GM18873 (cell line): ENCODE measurements around the gene GLIPR1.
"Not testable (repeated sequence)": the region's sequence is repeated elsewhere in the genome, so short reads cannot be mapped to it uniquely, and the experiment has no call there.

Experiments
- ATAC-seq: cut with Tn5 transposase; IDR thresholded peaks from one replicate; pipeline ENCODE4 v1.9.1; 2021; ENCODE audit warnings: mild to moderate bottlenecking, moderate library complexity, moderate number of reproducible peaks; ENCODE audit not compliant: unreplicated experiment, low FRiP score

GLIPR1 gene

DNA sequence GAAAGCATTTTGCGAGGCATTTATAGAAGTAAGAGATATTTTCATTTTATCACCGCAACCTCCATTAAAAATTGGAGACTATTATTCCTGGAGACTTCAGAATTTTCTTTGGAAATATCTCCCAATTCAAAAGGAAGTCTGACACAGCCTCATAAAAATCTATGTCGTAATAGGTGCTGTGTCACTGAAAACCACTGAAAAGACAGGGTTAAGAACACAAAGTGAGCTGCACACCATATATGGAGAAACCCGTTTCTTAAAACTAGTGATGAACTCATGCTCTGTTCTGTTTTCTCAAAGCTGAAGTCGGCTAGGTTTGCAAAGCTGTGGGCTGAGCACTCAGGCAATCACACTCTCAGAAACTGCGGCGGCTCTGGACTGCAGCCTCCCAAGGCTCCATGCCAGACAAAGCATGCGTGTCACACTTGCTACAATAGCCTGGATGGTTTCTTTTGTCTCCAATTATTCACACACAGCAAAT lies at the start of gene GLIPR1:
Gene GLIPR1 (plus strand): TSS at position 287 of the 481 bp plus-strand sequence. CDS start 126 bp downstream, at position 413.
- peak; percentile 91 for ATAC-seq

DNA sequence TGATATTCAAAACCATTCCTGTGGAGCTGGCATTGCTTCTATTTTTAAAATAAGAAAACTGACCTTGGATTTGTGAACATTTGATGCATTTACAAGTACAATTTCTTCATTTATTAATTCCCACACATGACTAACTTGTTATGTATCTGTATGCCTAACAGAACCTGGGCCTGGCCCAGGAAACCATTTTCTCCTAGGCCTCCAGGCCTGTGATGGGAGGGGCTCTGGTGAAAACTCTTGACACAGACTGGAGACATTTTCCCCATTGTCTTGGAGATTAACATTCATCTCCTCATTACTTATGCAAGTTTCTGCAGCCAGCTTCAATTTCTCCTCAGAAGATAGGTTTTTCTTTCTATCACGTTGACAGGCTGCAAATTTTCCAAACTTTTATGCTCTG lies 47.6 kb upstream of the GLIPR1 start:
- no peak for ATAC-seq

DNA sequence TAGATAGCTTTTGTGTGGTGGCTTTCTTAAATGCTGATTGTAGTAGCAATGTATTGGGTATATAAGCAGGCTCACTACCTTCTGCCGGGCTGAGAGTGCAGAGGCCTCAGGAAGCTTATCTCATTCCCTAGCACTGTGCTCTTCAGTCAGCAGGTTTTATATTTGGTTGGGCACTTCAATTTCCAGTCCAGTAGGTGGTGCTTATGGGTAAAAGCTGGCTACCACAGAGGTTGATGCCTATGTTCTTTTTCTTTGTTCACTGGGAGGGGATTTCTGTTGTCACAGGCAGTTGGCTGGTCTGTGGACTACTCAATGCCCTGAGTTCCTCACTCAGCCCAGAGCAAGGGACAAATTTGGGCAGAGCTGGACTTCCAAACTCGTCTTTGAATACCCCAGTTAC lies 43.0 kb upstream of the GLIPR1 start:
- ATAC-seq, result peak; percentile 66

DNA sequence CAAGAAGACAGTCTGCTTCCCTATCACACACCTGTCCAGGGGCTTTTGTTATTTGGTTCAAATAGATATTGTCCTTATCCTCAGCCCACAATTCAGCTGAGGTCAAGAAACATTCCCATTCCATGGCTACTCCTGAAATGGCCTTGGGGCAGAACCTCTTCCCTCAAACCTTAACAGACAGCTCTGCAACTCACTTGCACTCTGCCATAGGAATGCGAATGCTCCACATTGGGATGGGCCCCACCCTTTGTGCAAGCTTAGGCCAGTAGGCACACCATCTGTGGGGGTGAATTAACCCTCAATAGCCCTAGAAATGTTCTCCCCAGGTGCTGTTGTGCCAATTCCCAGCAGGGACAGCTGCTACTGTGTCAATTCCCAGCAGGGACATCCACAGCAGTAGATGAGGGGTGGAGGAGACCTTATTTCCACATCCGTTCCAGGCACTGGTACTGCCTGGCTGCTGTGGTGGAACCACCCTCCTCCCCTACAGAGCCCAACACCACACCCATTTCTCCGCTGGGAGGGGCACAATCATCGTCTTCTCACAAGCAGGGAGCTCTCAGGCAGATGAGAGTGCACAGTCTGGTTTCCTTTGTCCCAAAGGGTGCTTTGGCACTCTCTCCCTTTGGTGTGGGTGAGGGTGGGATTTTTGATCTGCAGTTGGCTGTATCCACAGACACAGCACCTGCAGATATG lies 42.3 kb upstream of the GLIPR1 start:
- ATAC-seq, result no peak

DNA sequence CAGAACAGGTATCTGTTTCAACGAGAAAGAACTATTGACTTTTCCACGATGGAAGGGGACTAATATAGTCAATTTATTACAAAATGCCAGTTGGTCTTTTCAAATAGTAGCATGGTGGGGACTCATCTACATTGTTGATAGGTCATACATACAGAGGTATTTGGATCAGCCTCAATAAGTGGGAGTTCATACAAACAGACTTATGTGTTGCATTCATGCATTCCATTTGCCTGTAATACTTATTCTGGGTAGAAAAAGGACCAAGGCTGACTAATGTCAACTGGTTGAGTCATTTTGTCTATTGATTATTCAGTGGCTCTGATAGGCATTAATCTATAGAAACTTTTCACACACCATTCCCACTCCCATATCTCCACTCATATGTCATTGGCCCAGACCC lies 41.5 kb upstream of the GLIPR1 start:
- ATAC-seq, result no peak

DNA sequence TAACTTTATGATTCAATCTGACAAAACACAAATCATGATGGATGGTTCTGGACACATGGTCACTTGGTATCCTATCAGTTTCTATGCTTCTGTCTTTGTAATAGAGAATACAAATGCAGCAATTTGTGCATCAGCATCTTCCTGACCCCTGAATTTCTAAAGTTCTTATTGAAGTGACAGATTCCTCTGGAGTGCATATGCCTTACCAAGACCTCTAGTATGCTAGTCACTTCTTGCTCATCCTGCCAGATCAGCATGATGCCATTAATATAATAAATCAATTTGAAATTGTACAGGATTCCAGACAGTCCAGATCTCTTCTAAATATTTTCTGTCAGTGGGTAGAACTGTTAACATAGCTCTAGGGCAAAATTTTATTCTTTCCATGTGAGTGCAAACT lies 40.6 kb upstream of the GLIPR1 start:
- no peak for ATAC-seq

DNA sequence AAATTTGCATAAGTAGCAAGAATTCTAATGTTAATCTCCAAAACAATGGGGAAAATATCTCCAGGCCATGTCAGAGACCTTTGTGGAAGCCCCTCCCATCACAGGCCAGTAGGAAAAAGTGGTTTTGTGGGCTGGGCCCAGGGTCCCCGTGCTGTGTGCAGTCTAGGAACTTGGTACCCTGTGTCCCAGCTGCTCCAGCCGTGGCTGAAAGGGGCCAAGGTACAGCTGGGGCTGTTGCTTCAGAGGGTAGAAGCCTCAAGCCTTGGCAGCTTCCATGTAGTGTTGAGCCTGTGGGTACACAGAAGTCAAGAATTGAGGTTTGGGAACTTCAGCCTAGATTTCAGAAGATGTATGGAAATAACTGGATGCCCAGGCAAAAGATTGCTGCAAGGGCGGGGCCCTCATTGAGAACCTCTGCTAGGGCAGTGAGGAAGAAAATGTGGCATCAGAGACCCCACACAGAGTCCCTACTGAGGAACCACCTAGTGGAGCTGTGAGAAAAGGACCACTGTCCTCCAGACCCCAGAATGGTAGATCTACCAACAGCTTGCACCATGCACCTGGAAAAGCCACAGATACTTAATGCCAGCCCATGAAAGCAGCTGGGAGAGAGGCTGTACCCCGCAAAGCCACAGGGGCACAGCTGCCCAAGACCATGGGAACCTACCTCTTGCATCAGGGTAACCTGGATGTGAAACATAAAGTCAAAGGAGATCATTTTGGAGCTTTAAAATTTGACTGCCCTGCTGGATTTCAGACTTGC lies 38.7 kb upstream of the GLIPR1 start:
- not testable (repeated sequence) for ATAC-seq

DNA sequence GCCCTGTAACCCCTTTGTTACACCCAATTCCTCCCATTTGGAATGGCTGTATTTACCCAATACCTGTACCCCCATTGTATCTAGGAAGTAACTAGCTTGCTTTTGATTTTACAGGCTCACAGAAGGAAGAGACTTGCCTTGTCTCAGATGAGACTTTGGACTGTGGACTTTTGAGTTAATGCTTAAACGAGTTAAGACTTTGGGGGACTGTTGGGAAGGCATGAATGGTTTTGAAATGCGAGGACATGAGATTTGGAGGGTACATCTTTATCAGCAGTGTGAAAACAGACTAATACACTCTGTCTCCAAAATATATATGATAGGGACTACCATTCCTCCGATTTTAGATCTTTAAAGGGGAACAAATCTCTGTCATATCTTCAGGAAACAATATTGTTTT lies 38.1 kb upstream of the GLIPR1 start:
- not testable (repeated sequence) for ATAC-seq

DNA sequence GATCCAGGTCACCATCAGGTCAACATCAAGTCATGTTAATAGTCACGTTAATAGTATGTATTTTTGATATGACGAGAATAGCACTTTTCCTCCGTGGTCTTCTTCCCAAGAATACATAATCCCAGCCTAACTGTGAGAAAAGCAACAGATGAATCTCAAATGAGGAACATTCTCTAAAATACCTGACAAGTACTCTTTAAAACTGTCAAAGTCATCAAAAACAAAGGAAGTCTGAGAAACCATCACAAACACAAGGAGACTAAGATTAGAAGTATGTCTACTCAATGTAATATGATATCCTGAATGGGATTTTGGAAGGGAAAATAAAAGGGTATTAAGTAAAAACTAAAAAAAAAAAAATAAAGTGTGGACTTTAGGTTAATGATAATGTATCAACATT lies 36.8 kb upstream of the GLIPR1 start:
- no peak for ATAC-seq

DNA sequence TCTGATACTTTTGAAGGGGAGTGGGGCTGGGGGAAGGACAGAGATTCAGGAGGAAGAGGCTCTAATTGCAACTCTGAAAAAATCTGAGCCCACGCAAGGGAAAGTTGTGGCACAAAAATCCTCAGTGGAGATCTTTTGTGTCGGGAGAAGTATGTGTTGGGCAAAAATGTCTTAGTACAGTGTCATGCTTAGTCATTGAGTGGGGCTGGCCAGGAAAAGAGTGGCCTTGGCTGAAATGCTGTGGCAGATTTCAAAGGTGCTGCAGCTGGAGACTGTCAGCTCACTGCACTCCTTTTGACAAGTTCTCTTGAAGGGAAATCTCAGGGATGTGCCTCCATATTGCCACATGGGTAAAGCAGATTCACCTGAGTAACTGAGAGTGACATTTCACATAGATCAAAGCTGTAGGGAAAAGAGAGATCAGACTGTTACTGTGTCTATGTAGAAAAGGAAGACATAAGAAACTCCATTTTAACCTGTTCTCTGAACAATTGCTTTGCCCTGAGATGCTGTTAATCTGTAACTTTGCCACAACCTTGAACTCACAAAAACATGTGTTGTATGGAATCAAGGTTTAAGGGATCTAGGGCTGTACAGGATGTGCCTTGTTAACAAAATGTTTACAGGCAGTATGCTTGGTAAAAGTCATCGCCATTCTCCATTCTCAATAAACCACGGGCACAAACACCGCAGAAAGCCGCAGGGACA lies 36.0 kb upstream of the GLIPR1 start:
- no peak for ATAC-seq

DNA sequence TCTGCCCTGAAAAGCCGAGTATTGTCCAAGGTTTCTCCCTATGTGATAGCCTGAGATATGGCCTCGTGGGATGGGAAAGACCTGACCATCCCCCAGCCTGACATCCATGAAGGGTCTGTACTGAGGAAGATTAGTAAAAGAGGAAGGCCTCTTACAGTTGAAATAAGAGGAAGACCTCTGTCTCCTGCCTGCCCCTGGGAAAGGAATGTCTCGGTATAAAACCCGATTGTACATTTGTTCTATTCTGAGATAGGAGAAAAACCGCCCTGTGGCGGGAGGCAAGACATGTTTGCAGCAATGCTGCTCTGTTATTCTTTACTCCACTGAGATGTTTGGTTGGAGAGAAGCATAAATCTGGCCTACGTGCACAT lies 35.4 kb upstream of the GLIPR1 start:
- not testable (repeated sequence) for ATAC-seq

DNA sequence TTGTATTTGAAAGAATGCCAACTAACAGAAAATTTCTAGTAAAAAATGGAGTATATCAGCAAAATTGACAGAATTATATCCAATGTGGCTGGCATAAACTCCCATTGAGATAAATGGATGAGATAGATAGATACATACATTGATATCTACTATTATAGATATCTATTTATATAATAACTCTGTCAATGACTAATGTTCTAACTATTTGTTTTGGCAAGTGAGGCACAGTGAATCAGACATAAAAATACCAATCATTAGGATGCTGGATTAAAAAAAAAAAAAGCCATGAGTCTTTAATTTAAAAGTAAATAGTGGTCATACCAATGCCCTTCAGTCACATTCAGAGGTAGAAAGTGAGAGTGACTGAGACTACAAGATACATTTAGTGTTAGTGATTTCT lies 33.7 kb upstream of the GLIPR1 start:
- ATAC-seq, result no peak

DNA sequence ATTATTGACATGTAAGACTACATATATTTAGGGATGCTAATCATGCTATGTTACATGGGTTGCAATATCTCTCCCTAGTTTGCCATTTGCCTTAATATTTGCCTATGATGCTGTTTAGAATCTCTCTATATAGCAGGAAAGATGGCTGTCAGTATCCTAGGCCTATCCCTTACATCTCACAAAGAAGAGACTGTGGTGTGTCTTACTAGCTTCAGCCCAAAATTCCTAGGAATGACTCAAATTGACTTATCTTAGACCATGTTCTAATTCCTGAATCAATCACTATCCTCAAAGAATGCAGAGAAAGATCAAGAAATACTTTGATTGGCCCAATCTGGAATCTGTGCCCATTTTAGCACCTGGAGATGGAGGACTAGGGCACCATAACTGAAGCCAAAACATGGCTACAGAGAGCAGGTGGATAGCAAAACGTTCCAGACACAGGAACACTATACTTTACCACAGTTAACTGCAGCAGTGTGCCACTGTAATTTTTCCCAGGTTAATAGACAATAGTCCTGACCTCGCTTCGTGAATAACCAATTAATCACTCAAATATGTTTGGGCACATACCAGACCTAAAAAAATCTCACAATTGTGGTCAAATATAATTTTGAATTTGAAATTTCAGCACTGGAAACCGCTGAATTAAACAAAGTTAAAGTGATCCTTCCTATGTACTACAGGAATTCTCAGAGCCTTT lies 32.7 kb upstream of the GLIPR1 start:
- ATAC-seq, result no peak

DNA sequence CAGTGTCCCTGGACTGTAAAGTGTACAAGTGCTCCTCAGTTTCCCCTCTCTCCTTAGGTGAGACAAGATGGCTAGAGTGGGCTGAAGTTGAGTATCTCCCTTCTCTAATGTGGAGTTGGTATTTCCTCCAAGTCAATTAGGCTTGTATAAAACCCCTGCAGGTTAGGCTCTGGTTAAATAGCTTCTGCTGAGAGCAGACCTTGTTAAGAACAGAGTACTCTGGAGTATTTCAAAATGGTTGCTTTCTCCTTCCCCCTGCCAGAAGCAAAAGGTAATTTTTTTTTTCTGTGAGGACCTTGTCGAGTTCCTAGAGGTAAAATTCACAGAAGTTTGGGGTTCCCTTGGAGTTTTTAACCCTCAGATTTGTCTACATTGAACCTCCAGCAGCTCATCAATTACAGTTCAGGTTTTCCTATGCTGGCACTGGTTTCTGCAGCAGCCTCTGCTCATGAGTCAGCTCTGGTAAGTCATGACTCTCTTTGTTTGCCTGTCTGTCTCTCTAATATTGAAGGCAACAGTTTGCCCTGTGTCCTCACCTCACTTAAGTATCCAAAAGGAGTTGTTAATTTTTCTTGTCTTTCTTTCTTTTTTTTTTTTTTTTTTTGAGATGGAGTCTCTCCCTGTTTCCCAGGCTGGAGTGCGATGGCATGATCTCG lies 27.8 kb upstream of the GLIPR1 start:
- ATAC-seq, result no peak

DNA sequence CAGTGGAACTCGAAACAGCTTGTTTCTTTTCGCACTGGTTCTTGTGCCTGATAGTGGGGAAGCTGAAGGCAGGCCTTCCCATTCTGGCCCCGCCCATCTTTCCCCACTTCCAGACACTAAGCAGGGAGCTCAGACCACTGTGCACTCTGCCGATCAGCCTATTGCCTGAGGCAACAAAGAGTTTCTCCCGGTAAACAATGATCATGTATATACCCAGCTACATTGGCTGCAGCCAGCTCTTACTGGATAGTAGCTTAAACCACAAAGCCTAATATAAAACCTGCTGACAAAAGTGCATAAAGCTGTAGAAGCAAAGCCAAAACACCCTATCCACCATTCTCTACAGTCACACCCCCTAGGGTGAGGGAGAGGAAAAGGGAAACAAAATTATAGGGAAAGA lies 24.7 kb upstream of the GLIPR1 start:
- ATAC-seq, result no peak

DNA sequence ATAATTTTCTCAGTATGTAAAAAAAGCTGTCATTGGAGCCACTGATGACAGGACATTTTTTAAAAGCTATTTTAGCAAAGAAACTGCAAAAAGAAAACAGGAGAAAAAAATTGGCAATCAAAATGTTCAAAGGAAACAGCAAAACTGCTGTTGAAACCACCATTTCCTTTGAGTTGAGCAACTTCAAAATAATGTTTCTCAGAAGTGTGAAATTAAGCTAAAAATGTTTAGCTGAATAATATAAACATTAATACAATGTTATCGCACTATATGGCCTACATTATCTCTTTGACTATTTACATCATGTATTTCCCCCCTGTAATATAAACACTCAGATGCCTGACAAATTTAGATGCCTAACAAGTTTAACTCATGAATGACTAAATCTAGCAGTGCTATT lies 23.4 kb upstream of the GLIPR1 start:
- no peak for ATAC-seq

DNA sequence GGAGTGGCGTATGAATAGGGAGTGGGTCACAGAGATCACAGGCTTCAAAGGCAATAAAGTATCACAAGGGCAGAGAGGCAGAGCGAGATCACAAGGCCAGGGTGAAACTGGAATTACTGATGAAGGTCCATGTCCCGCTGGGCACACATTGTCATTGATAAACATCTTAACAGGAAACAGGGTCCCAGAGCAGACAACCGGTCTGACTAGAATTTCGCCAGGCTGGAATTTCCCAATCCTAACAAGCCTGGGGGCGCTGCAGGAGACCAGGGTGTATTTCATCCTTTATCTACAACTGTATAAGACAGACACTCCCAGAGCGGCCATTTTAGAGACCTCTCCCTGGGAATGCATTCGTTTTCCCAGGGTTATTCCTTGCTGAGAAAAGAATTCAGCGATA lies 22.7 kb upstream of the GLIPR1 start:
- ATAC-seq, result not testable (repeated sequence)

DNA sequence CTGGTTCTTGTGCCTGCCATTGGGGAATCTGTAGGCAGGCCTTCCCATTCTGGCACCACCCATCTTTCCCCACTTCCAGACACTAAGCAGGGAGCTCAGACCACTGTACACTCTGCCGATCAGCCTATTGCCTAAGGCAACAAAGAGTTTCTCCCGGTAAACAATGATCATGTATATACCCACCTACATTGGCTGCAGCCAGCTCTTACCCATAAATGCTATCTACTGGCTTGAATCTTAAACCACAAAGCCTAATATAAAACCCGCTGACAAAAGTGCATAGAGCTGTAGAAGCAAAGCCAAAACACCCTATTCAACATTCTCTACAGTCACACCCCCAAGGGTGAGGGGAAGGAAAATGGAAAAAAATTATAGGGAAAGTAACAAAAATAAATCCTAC lies 20.8 kb upstream of the GLIPR1 start:
- no peak for ATAC-seq

DNA sequence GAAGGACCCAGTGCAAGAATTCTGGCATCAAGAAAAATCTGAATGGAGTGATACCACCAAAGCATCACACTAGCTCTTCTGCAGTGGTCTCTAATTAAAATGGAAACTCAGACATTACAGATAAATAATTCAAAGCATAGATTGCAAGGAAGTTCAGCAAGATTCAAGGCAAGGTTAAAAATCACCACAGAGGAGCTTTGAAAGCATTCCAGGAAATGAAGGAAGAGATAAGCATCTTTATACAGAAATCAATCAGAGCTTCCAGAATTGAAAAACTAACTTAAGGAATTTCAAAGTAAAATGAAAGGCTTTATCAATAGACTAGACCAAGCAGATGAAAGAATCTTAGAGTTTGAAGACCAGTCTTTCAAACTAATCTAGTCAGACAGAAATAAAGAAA lies 20.4 kb upstream of the GLIPR1 start:
- ATAC-seq, result no peak
